ENCODE measurements around the gene NTN1. TPM values are rescaled to one million over a fixed set of nuclear protein-coding genes. Genes with fewer than 3 reads are reported as not detected.

The NTN1 gene
- total RNA-seq, 2 donors from 2014 or later, result 17.0 to 40.4 TPM

DNA sequence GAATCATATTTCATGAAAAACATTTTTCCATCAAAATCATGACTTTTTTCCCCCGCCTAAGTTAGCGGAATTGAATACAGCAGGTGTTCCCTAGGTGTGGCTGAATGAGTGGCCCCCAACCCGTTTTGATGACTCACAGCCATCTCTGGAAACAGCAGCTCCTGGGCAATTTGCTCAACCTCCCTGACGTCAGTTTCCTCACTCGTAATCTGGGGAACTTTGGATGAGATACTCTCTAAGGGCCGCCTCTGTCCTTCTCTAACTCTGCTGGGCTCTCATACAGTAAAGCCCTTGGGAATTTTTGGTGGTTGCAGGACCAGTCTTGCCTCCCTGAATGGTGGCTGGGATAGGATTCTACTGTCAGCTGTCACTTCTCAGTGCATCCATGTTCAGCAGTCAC, 11.6 kb upstream of the NTN1 start:
- peaks cover 27% of the 10 kb centered on the region for H3K9me3 ChIP-seq (ENCODE audit: control insufficient read depth, low read length)
- peaks cover 48% of the 10 kb centered on the region for H3K27me3 ChIP-seq (ENCODE audit: control insufficient read depth, insufficient read depth, low read length, poor library complexity, severe bottlenecking)
- peaks cover 7% of the 10 kb centered on the region for H3K9me3 Mint-ChIP-seq
- TF ChIP-seq CTCF (conservative IDR thresholded peaks at IDR 0.05), result no peak
- no peak overlapping the region for H3K27ac ChIP-seq (ENCODE audit: low read depth, low read length)
- H3K27me3 Mint-ChIP-seq (ENCODE audit: insufficient read depth), result peaks cover 75% of the 10 kb centered on the region
- H3K4me1 ChIP-seq (ENCODE audit: control insufficient read depth, insufficient read depth, low read length), result no peaks in the 10 kb centered on the region
- WGBS, 2 experiments (ENCODE audit: insufficient coverage in 1 of 2, insufficient read length in 1 of 2), result 72 to 78% methylated on average over 5 to 6 of the region's 6 CpGs
- H3K27ac Mint-ChIP-seq, result no peak overlapping the region
- no peak for DNase-seq
- no peak overlapping the region for H3K4me3 Mint-ChIP-seq
- no peak overlapping the region for H3K9ac ChIP-seq (ENCODE audit: extremely low read depth, low read length, poor library complexity, severe bottlenecking)
- no peaks in the 10 kb centered on the region for H3K36me3 ChIP-seq (ENCODE audit: control insufficient read depth, insufficient read depth, low read length)
- no peak overlapping the region for H3K4me3 ChIP-seq (ENCODE audit: low read length)
- H3K4me1 Mint-ChIP-seq, result peaks cover 5% of the 10 kb centered on the region
- peaks cover 6% of the 10 kb centered on the region for H3K36me3 Mint-ChIP-seq (ENCODE audit: low read depth)

GRCh38 chr17:9011001-9011400, 10.3 kb upstream of the NTN1 start:
- no peak overlapping the region for H3K27ac ChIP-seq (ENCODE audit: low read depth, low read length)
- no peak overlapping the region for H3K27ac Mint-ChIP-seq
- H3K36me3 ChIP-seq (ENCODE audit: control insufficient read depth, insufficient read depth, low read length), result no peaks in the 10 kb centered on the region
- no peaks in the 10 kb centered on the region for H3K4me1 ChIP-seq (ENCODE audit: control insufficient read depth, insufficient read depth, low read length)
- peaks cover 62% of the 10 kb centered on the region for H3K27me3 Mint-ChIP-seq (ENCODE audit: insufficient read depth)
- peaks cover 15% of the 10 kb centered on the region for H3K9me3 ChIP-seq (ENCODE audit: control insufficient read depth, low read length)
- H3K4me1 Mint-ChIP-seq, result peaks cover 5% of the 10 kb centered on the region
- H3K9me3 Mint-ChIP-seq, result peaks cover 7% of the 10 kb centered on the region
- H3K4me3 ChIP-seq (ENCODE audit: low read length), result no peak overlapping the region
- no peak for TF ChIP-seq CTCF (conservative IDR thresholded peaks at IDR 0.05)
- no peak overlapping the region for H3K9ac ChIP-seq (ENCODE audit: extremely low read depth, low read length, poor library complexity, severe bottlenecking)
- no peak overlapping the region for H3K4me3 Mint-ChIP-seq
- DNase-seq, result no peak
- peaks cover 35% of the 10 kb centered on the region for H3K27me3 ChIP-seq (ENCODE audit: control insufficient read depth, insufficient read depth, low read length, poor library complexity, severe bottlenecking)
- peaks cover 6% of the 10 kb centered on the region for H3K36me3 Mint-ChIP-seq (ENCODE audit: low read depth)
- WGBS, 2 experiments (ENCODE audit: insufficient coverage in 1 of 2, insufficient read length in 1 of 2), result 89 to 91% methylated on average over 6 to 7 of the region's 7 CpGs

DNA sequence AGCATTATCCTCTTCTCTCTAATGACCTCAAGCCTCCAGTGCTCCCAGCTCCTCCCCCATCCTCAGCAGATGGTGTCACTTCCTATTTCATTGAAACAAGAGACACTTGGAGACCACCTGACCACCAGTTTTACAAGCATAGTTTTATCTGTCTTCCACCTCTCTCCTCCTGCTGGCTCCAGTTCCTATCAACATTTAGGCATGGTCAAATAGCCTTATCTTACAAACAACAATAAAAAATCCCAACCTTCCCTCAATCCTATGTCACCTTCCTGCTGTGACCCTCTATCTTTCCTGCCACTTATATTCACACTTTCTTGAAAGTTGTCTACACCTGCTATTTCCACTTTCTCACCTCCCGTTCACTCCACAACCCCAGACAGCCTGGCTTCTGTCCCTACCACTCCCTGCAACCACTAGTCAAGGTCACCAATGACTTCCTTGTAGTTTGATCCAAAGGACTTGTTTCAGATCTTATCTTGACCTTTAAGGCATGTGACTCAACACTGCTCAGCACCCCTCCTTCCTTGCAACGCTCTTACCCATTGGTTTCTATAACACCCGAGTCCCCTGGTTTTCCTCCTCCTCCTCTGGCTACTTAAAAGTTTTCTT, 4.3 kb upstream of the NTN1 start:
- no peak for TF ChIP-seq CTCF (conservative IDR thresholded peaks at IDR 0.05)
- H3K9ac ChIP-seq (ENCODE audit: extremely low read depth, low read length, poor library complexity, severe bottlenecking), result no peak overlapping the region
- 20 to 41% methylated on average over 3 of the region's 3 CpGs for WGBS, 2 experiments (ENCODE audit: insufficient coverage in 1 of 2, insufficient read length in 1 of 2)
- no peaks in the 10 kb centered on the region for H3K36me3 ChIP-seq (ENCODE audit: control insufficient read depth, insufficient read depth, low read length)
- H3K4me3 ChIP-seq (ENCODE audit: low read length), result no peak overlapping the region
- H3K9me3 Mint-ChIP-seq, result no peaks in the 10 kb centered on the region
- H3K27me3 ChIP-seq (ENCODE audit: control insufficient read depth, insufficient read depth, low read length, poor library complexity, severe bottlenecking), result peaks cover 22% of the 10 kb centered on the region
- no peak overlapping the region for H3K27ac Mint-ChIP-seq
- H3K27ac ChIP-seq (ENCODE audit: low read depth, low read length), result no peak overlapping the region
- H3K4me1 Mint-ChIP-seq, result peaks cover 11% of the 10 kb centered on the region
- no peaks in the 10 kb centered on the region for H3K9me3 ChIP-seq (ENCODE audit: control insufficient read depth, low read length)
- H3K27me3 Mint-ChIP-seq (ENCODE audit: insufficient read depth), result peaks cover 41% of the 10 kb centered on the region
- H3K4me1 ChIP-seq (ENCODE audit: control insufficient read depth, insufficient read depth, low read length), result no peaks in the 10 kb centered on the region
- peak; percentile 90 for DNase-seq
- H3K4me3 Mint-ChIP-seq, result no peak overlapping the region
- peaks cover 2% of the 10 kb centered on the region for H3K36me3 Mint-ChIP-seq (ENCODE audit: low read depth)
